Colon (tissue), 2 donors: ENCODE measurements around the gene GTF3A.
A peak's percentile ranks its signal among the peaks of the same experiment; 100 is the strongest.

Experiments
- FAIRE-seq: peaks from 2 replicates; lab custom pipeline; 2012; peaks lifted over from hg19 to GRCh38; lab: Jason Lieb, UNC
- donor health status: control.
- donor health status: control.

The GTF3A gene

GRCh38 chr13:27449081-27449603 lies 24.7 kb downstream of the GTF3A start:
- FAIRE-seq = no peak

DNA sequence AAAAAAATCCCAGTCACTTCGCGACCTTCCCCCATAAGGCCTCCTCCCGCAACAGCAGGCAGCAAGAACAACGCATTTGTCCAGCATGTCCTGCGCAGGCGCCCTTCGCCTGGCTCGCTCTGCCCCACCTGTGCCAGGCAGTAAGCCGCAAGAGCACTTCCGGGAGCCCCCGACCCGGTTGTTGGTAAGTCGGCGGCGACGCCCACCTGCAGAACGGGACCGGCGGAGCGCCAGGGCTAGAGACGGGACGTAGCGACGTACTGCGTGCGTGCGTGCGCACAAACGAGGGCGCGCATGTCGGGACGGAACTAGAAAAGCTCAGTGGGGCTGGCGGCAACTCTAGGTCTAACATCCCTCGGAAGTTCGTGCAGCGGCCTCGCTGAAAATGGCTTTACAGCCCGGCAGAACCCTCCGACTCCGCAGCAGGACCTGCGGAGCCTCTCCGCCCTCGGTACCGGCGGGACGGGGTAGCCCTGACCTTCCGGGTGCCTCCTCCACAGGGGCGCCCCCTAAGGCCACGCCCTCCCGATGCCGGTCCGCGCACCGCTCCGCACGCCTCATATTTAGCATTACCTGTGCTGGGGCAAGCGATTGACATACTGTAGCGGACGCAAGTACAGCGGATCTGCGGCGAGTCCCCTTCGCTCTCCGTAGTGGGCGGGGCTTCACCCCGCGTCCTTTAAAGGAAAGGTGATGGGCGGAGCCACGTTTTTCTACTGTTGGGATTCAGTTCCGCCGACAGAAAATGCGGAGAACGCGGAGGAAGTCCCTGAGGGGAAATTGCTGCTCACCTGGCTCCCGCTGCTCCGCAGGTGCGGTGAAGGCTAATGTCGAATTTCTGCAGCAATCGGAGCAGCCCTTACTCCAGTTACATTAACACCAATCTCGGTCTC lies 25.8 kb downstream of the GTF3A start, which contains the start of gene MTIF3:
TSS of gene MTIF3 (minus strand) at position 629 of the 893 bp plus-strand sequence. CDS start 10,116 bp downstream, outside the sequence.
- FAIRE-seq = no peak

DNA sequence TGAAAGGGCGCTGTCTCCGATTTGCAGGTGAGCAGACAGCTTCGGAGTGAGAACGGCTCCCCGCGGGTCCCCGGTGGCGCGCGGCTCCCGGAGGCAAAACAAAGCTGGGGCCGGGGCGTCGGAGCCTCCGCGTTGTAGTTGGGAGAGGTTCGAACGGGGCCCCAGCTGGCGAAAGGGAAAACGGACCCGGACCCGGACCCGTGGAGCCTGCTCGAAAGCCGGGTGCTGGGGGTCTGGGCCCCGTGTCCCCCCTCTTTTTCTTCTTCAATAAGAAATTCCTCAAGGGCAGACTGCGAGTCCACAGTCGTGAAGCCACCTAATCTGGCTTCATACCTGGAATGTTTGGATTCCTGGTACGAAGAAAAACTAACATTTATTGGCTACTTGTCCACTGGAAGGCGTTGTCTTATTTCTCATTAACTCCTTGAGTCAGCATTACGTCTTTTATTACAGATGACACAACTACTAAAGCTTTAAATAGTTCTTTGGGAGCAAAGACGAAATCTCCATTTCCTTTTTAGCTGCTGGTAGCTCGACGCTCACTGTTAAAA lies 26.6 kb downstream of the GTF3A start:
- peak; percentile 41 for FAIRE-seq

GRCh38 chr13:27455331-27455855 lies 31.0 kb downstream of the GTF3A start:
- FAIRE-seq = no peak

- no peak for FAIRE-seq
Observed at GRCh38 chr13:27461940-27462584, 37.6 kb downstream of the GTF3A start.

DNA sequence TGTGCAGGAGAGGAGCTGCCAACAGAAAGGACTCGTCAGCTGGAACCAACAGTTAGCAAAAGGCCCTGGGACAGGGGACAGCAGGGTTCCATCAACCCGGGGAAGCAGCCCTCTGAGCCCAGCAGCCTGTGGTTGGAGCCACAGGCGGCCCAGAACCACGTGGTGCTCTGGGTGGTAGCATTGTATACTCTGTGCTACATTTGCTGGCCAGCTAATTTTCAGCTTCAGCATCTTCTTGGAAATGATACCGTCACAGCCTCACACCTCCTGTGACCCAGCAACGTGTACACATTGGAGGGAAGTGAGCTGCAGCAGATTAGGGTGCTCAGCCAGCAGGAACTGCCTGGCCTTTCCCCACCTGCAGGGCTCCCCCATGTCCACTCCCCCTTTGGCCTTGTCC lies 39.1 kb downstream of the GTF3A start:
- FAIRE-seq = no peak

GRCh38 chr13:27465611-27466010 lies 41.2 kb downstream of the GTF3A start:
- no peak for FAIRE-seq

- no peak for FAIRE-seq
Observed at GRCh38 chr13:27466513-27466912, 42.1 kb downstream of the GTF3A start.

GRCh38 chr13:27470075-27470820 lies 45.8 kb downstream of the GTF3A start:
- FAIRE-seq = no peak

- no peak for FAIRE-seq
Observed at GRCh38 chr13:27472441-27472840, 48.0 kb downstream of the GTF3A start.

GRCh38 chr13:27472941-27473340 lies 48.5 kb downstream of the GTF3A start:
- FAIRE-seq = no peak

- no peak for FAIRE-seq
Observed at GRCh38 chr13:27474751-27475268, 50.4 kb downstream of the GTF3A start.

GRCh38 chr13:27476943-27477703 lies 52.7 kb downstream of the GTF3A start:
- no peak for FAIRE-seq

GRCh38 chr13:27481766-27482165 lies 57.3 kb downstream of the GTF3A start:
- FAIRE-seq = no peak

- FAIRE-seq = peak; percentile 51
Observed at GRCh38 chr13:27482983-27483382, 58.6 kb downstream of the GTF3A start.

GRCh38 chr13:27483421-27483820 lies 59.0 kb downstream of the GTF3A start:
- no peak for FAIRE-seq
